Endothelial cell of umbilical vein (primary cell): ENCODE data around the gene CZIB.

ENCODE experiments used
- CTCF ChIP-seq, 2 donors: IDR thresholded peaks; 1 replicate in 1 of 2; 2 replicates in 1 of 2; pipeline ENCODE4 v1.5.1; 2011; ENCODE audit warnings: low read length in 2 of 2, mild to moderate bottlenecking in 2 of 2, moderate library complexity in 2 of 2, control low read depth in 1 of 2, inconsistent platforms in 1 of 2, low read depth in 1 of 2; ENCODE audit not compliant: insufficient read depth in 1 of 2; ENCODE audit errors: extremely low read depth in 1 of 2
- EZH2 ChIP-seq: IDR thresholded peaks from 2 replicates; pipeline ENCODE4 v1.6.1; 2012; ENCODE audit warnings: borderline replicate concordance, low read depth, mild to moderate bottlenecking, moderate library complexity, low read length, inconsistent platforms; ENCODE audit not compliant: severe bottlenecking
- MAX ChIP-seq: IDR thresholded peaks from 2 replicates; pipeline ENCODE4 v1.6.1; 2011; ENCODE audit not compliant: insufficient read depth, insufficient read length
- MYC ChIP-seq: IDR thresholded peaks from one replicate; pipeline ENCODE4 v1.6.1; 2011; ENCODE audit warnings: mild to moderate bottlenecking, low read depth, low read length
- POLR2A ChIP-seq: IDR thresholded peaks from 2 replicates; pipeline ENCODE4 v1.6.1; 2012; ENCODE audit warnings: low read depth, mild to moderate bottlenecking, control low read depth, low read length
- POLR2AphosphoS5 ChIP-seq: IDR thresholded peaks from 2 replicates; pipeline ENCODE4 v1.6.1; 2012; ENCODE audit warnings: low read depth, mild to moderate bottlenecking, control low read depth, low read length, moderate library complexity; ENCODE audit not compliant: insufficient read depth

- peak in 1 of 2 donors; percentile 7 for TF ChIP-seq CTCF (IDR thresholded peaks at IDR 0.05; ENCODE audit: extremely low read depth in 1 of 2, insufficient read depth in 1 of 2, low read depth in 1 of 2, low read length in 2 of 2)
- no peak for TF ChIP-seq POLR2AphosphoS5
- no peak for TF ChIP-seq POLR2A
- TF ChIP-seq EZH2 = no peak
- TF ChIP-seq MYC = no peak
- no peak for TF ChIP-seq MAX
Measured at GRCh38 chr1:53266038-53266437, 45.6 kb upstream of the CZIB start.
